Mucosa of descending colon (tissue), 3 donors: ENCODE measurements around the gene NBEAL2. TPM values are rescaled to one million over a fixed set of nuclear protein-coding genes. Genes with fewer than 3 reads are reported as not detected.

Experiments used
- ATAC-seq: fragments of 200-7000 bp; cut with Tn5 transposase; one replicate; pipeline ENCODE4 v1.9.1; 2020; ENCODE audit warnings: mild to moderate bottlenecking, moderate library complexity
- DNase-seq, 3 donors: peaks; one replicate each; pipeline ENCODE4 v3.0.0-alpha.2; 2020
- H3K36me3 ChIP-seq: fragments of 200-600 bp; one replicate; pipeline ENCODE4 v1.8.0; 2021; ENCODE audit warnings: low read depth, mild to moderate bottlenecking
- H3K4me1 ChIP-seq: fragments of 200-600 bp; one replicate; pipeline ENCODE4 v1.8.0; 2021; ENCODE audit warnings: low read depth, mild to moderate bottlenecking
- H3K4me3 ChIP-seq: fragments of 200-600 bp; one replicate; pipeline ENCODE4 v1.8.0; 2021; ENCODE audit warnings: mild to moderate bottlenecking
- H3K9me3 ChIP-seq: fragments of 200-600 bp; one replicate; pipeline ENCODE4 v1.8.0; 2021; ENCODE audit warnings: mild to moderate bottlenecking
- CTCF ChIP-seq: fragments of 200-600 bp; IDR thresholded peaks from one replicate; pipeline ENCODE4 v1.8.0; 2022; ENCODE audit warnings: antibody characterized with exemption, mild to moderate bottlenecking
- intact Hi-C, 2 donors: fragments of 100-400 bp; cut with DNase I in 1 of 2; cut with micrococcal nuclease in 1 of 2; formaldehyde crosslinking; loops; one replicate each; pipeline versions ENCODE4 v1.11.0 to v1.11.1; 2022; cut with DNase I, micrococcal nuclease
- total RNA-seq, 3 donors: library from RNA; stranded (reverse); fragmentation: NEBNext Ultra II Directional in 2 of 3; extraction: Animal tissue kit (Norgen Biotek cat#: 25700) in 2 of 3; gene quantifications; one replicate each; pipeline versions ENCODE4 v1.2.1 to v1.2.4, GENCODE V29; 2021 to 2023
- donor health status: DM: no; HTN: no; CAD: no; lungs with moderate emphysema.
- donor health status: DM: no; HTN: no; CAD: no.
- donor health status: DM: no; HTN: yes; CAD: no.

NBEAL2 gene
- total RNA-seq, 3 donors from 2014 or later, result 49.2 to 94.0 (median 53.7) TPM

GRCh38 chr3:46970391-46971091 lies 8.9 kb upstream of the NBEAL2 start:
- Histone ChIP-seq H3K9me3 (no peaks in the 10 kb centered on the region), H3K4me1 (peaks cover 46% of the 10 kb centered on the region), H3K4me3 (no peak overlapping the region), H3K36me3 (no peaks in the 10 kb centered on the region)
- peak; percentile 68 for ATAC-seq
- TF ChIP-seq CTCF, result no peak
- intact Hi-C loops, result no loop called here
- peak in 1 of 3 donors; percentile 31 for DNase-seq

- Histone ChIP-seq H3K36me3 (no peaks in the 10 kb centered on the region), H3K9me3 (no peaks in the 10 kb centered on the region), H3K4me1 (peaks cover 45% of the 10 kb centered on the region), H3K4me3 (no peak overlapping the region)
- no peak for TF ChIP-seq CTCF
- intact Hi-C loops, result no loop called here
- no peak for ATAC-seq
- no peak for DNase-seq
Observed at GRCh38 chr3:46971151-46971550, 8.3 kb upstream of the NBEAL2 start.

GRCh38 chr3:46971742-46972141 lies 7.7 kb upstream of the NBEAL2 start:
- peaks cover 45% of the 10 kb centered on the region for H3K4me1 ChIP-seq
- intact Hi-C loops, result no loop called here

GRCh38 chr3:46972396-46972795 lies 7.1 kb upstream of the NBEAL2 start:
- DNase-seq (no peak), ATAC-seq (no peak)
- H3K36me3 ChIP-seq, result no peaks in the 10 kb centered on the region
- no peak for TF ChIP-seq CTCF
- H3K4me3 ChIP-seq, result no peak overlapping the region
- peaks cover 49% of the 10 kb centered on the region for H3K4me1 ChIP-seq
- intact Hi-C loops, result no loop called here
- no peaks in the 10 kb centered on the region for H3K9me3 ChIP-seq

More at GRCh38 chr3:46971742-46972141, 7.7 kb upstream of the NBEAL2 start:
- no peaks in the 10 kb centered on the region for H3K9me3 ChIP-seq
- no peaks in the 10 kb centered on the region for H3K36me3 ChIP-seq
- DNase-seq (no peak), ATAC-seq (no peak)
- no peak for TF ChIP-seq CTCF
- H3K4me3 ChIP-seq, result no peak overlapping the region

GRCh38 chr3:46974421-46975171 lies 4.9 kb upstream of the NBEAL2 start:
- no peak for TF ChIP-seq CTCF
- ATAC-seq (no peak), DNase-seq (no peak)
- Histone ChIP-seq H3K4me3 (no peak overlapping the region), H3K36me3 (no peaks in the 10 kb centered on the region), H3K4me1 (peaks cover 50% of the 10 kb centered on the region), H3K9me3 (no peaks in the 10 kb centered on the region)
- intact Hi-C loops, result no loop called here
